ENCODE measurements around the gene ATM.
"Not testable (repeated sequence)": the region's sequence is repeated elsewhere in the genome, so short reads cannot be mapped to it uniquely, and the experiment has no call there.

The ATM gene

GRCh38 chr11:108286370-108286769 is 63.5 kb downstream of the ATM start:
- TF ChIP-seq CTCF (IDR thresholded peaks at IDR 0.05), result no peak
- no peaks in the 10 kb centered on the region for H3K4me1 ChIP-seq (ENCODE audit: control insufficient read depth in 1 of 2, insufficient read depth in 1 of 2, low read depth in 1 of 2, low read length in 1 of 2)
- no peaks in the 10 kb centered on the region for H3K27me3 ChIP-seq
- no peak overlapping the region for H3K27ac ChIP-seq
- H3K4me3 ChIP-seq (ENCODE audit: low read depth in 1 of 2, low read length in 1 of 2), result no peak overlapping the region
- no peaks in the 10 kb centered on the region for H3K9me3 ChIP-seq
- peaks cover 97% of the 10 kb centered on the region for H3K36me3 ChIP-seq

GRCh38 chr11:108286956-108287355 is 64.1 kb downstream of the ATM start:
- Histone ChIP-seq H3K4me1 (ENCODE audit: control insufficient read depth in 1 of 2, insufficient read depth in 1 of 2, low read depth in 1 of 2, low read length in 1 of 2) (no peaks in the 10 kb centered on the region), H3K9me3 (no peaks in the 10 kb centered on the region), H3K27ac (no peak overlapping the region), H3K27me3 (no peaks in the 10 kb centered on the region), H3K4me3 (ENCODE audit: low read depth in 1 of 2, low read length in 1 of 2) (no peak overlapping the region), H3K36me3 (peaks cover 97% of the 10 kb centered on the region)
- TF ChIP-seq CTCF (IDR thresholded peaks at IDR 0.05), result no peak

- not testable (repeated sequence) for H3K27ac ChIP-seq; H3K4me3 ChIP-seq (ENCODE audit: low read depth in 1 of 2, low read length in 1 of 2); H3K27me3 ChIP-seq; H3K9me3 ChIP-seq; H3K4me1 ChIP-seq (ENCODE audit: control insufficient read depth in 1 of 2, insufficient read depth in 1 of 2, low read depth in 1 of 2, low read length in 1 of 2)
- peaks cover 98% of the 10 kb centered on the region for H3K36me3 ChIP-seq
Measured at GRCh38 chr11:108289066-108289465, 66.2 kb downstream of the ATM start.

GRCh38 chr11:108289699-108290098 is 66.8 kb downstream of the ATM start:
- H3K27ac ChIP-seq, result no peak overlapping the region
- no peak for TF ChIP-seq CTCF (IDR thresholded peaks at IDR 0.05)
- no peak overlapping the region for H3K4me3 ChIP-seq (ENCODE audit: low read depth in 1 of 2, low read length in 1 of 2)
- H3K4me1 ChIP-seq (ENCODE audit: control insufficient read depth in 1 of 2, insufficient read depth in 1 of 2, low read depth in 1 of 2, low read length in 1 of 2), result no peaks in the 10 kb centered on the region
- H3K36me3 ChIP-seq, result peaks cover 98% of the 10 kb centered on the region
- no peaks in the 10 kb centered on the region for H3K9me3 ChIP-seq
- H3K27me3 ChIP-seq, result no peaks in the 10 kb centered on the region

GRCh38 chr11:108293229-108293628 is 70.4 kb downstream of the ATM start:
- Histone ChIP-seq H3K27me3 (no peaks in the 10 kb centered on the region), H3K4me3 (ENCODE audit: low read depth in 1 of 2, low read length in 1 of 2) (no peak overlapping the region), H3K27ac (no peak overlapping the region), H3K36me3 (peaks cover 99% of the 10 kb centered on the region), H3K4me1 (ENCODE audit: control insufficient read depth in 1 of 2, insufficient read depth in 1 of 2, low read depth in 1 of 2, low read length in 1 of 2) (no peaks in the 10 kb centered on the region), H3K9me3 (no peaks in the 10 kb centered on the region)
- TF ChIP-seq CTCF (IDR thresholded peaks at IDR 0.05), result no peak

GRCh38 chr11:108302121-108302785 is 79.4 kb downstream of the ATM start:
- Histone ChIP-seq H3K27ac (no peak overlapping the region), H3K4me3 (ENCODE audit: low read depth in 1 of 2, low read length in 1 of 2) (no peak overlapping the region), H3K36me3 (peaks cover 98% of the 10 kb centered on the region), H3K27me3 (no peaks in the 10 kb centered on the region), H3K4me1 (ENCODE audit: control insufficient read depth in 1 of 2, insufficient read depth in 1 of 2, low read depth in 1 of 2, low read length in 1 of 2) (no peaks in the 10 kb centered on the region), H3K9me3 (no peaks in the 10 kb centered on the region)
- no peak for TF ChIP-seq CTCF (IDR thresholded peaks at IDR 0.05)
